Measurements from ENCODE around the gene CCL4. TPM values are rescaled to one million over a fixed set of nuclear protein-coding genes. Genes with fewer than 3 reads are reported as not detected.

CCL4 gene
- total RNA-seq, 2 experiments from 2014 or later: 2,428 to 2,431 TPM

- CTCF ChIA-PET: interaction anchor here (1.7 kb wide), 1 partner anchor 182 kb away, joined by 6 read pairs; no protein-coding TSS in a partner anchor
- POLR2A ChIA-PET: no interaction called here
Measured at GRCh38 chr17:36151891-36152638, 48.4 kb downstream of the CCL4 start.

DNA sequence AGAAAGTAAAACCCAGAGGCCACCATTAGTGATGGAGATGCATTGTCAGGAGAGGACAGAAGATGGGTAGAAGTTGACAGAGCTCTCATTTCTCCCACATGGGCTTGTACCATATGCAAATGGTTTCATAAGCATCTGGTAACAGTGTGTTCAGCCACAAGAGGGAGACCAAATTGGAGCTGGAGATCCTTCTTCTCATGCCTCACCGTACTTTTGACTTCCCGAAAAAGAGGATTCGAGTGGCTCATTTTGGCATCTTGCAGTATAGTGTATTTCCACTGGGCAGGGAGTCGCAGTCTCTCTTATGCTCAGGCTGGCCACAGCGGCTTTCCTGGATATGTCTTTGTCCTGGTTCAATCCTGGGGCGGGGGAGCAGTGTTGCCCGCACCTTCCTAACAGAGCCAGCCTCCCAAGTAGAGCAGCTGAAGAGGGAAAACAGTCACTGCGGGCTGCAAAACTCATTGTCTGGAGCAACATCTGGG is 49.1 kb downstream of the CCL4 start:
- ChIA-PET POLR2A (no interaction called here), CTCF (interaction anchor here (1.7 kb wide), 1 partner anchor 183 kb away, joined by 6 read pairs; no protein-coding TSS in a partner anchor)

DNA sequence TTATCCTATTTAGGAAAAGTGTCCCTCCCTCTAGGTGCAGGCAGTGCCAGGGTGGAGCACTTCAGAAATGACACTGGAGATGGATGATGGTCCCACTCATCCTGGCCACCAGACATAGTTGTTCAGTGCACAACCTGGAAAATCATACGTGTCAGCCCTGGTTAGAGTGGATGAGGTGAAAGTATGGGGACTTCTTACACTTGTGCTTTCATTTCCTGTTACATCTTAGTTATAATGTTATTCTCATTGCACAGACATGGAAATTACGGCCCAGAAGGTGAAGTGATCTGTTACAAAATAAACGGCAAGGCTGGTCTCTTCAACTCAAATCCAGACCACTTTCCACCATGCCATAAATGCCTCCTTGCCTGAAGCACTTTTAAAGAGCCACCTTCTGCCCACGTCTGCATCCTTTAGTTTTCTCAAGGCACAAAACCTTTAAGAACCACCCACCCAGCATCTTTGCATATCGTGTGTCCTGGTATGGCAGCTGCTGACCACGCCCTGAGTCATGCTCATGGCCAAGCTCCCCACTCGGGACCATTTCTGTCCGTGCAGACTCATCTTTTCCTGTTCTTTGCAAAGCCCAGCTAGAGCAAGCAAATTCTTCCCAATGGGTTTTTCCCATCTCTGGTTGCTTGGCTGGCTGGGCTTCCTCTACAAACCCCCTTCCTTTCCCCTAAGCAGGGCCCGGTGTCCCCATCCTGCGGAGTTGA is 50.4 kb downstream of the CCL4 start:
- CTCF ChIA-PET: no interaction called here
- POLR2A ChIA-PET: no interaction called here

Other genes starting within 250 kb of the CCL4 start
- 1 to 10 TPM; 1.5 to 2.3 TPM for gene HEATR9, start 234.9 kb upstream of the CCL4 start, total RNA-seq
- gene CCL5, start 223.5 kb upstream of the CCL4 start, total RNA-seq: 100 to 1,000 TPM; 455 to 477 TPM
- gene RDM1, start 173.1 kb upstream of the CCL4 start, total RNA-seq: 1 to 10 TPM; 3.2 to 3.9 TPM
- gene LYZL6, start 160.1 kb upstream of the CCL4 start, total RNA-seq: not detected
- gene CCL16, start 122.3 kb upstream of the CCL4 start, total RNA-seq: not detected
- not detected for gene CCL14, start 117.1 kb upstream of the CCL4 start, total RNA-seq
- not detected for gene CCL15, start 102.3 kb upstream of the CCL4 start, total RNA-seq
- under 1 TPM; 0.36 to 0.42 TPM for gene CCL23, start 85.9 kb upstream of the CCL4 start, total RNA-seq
- under 1 TPM; 0.36 to 0.61 TPM for gene CCL18, start 39.6 kb upstream of the CCL4 start, total RNA-seq
- 1,000 to 10,000 TPM; 1,540 to 1,562 TPM for gene CCL3, start 13.7 kb upstream of the CCL4 start, total RNA-seq
- gene TBC1D3B, start 72.8 kb downstream of the CCL4 start, total RNA-seq: 1 to 10 TPM; 3.2 to 3.3 TPM
- 100 to 1,000 TPM; 238 to 245 TPM for gene CCL3L1, start 92.9 kb downstream of the CCL4 start, total RNA-seq
- gene CCL4L2, start 107.2 kb downstream of the CCL4 start, total RNA-seq: 100 to 1,000 TPM; 831 TPM
- gene TBC1D3I, start 160.7 kb downstream of the CCL4 start, total RNA-seq: under 1 TPM; 0.36 to 0.44 TPM
- gene TBC1D3G, start 220.1 kb downstream of the CCL4 start, total RNA-seq: not detected

All from activated CD8-positive, alpha-beta memory T cell treated with anti-CD3 and anti-CD28 coated beads for 36 hours (primary cell).